Spleen (tissue), 11 donors: ENCODE data around the gene CMTM7. TPM values are rescaled to one million over a fixed set of nuclear protein-coding genes. Genes with fewer than 3 reads are reported as not detected.

Experiments used
- DNase-seq: peaks from one replicate; pipeline ENCODE4 v3.0.0-alpha.2; 2020
- H3K27ac ChIP-seq, 8 donors: fragments of 200-600 bp; sonication (generic) in 7 of 8; 1 replicate in 4 of 8; 2 replicates in 4 of 8; pipeline versions ENCODE4 v1.5.0 to v1.8.0; 2016 to 2021; ENCODE audit warnings: inconsistent platforms in 4 of 8, mild to moderate bottlenecking in 4 of 8, moderate library complexity in 1 of 8
- H3K27me3 ChIP-seq, 7 donors: fragments of 200-600 bp; sonication (generic) in 6 of 7; replicated peaks in 1 of 7; 1 replicate in 4 of 7; 2 replicates in 3 of 7; pipeline versions ENCODE4 v1.5.0 to v1.8.0; 2016 to 2021; ENCODE audit warnings: inconsistent platforms in 3 of 7, mild to moderate bottlenecking in 1 of 7
- H3K36me3 ChIP-seq, 6 donors: fragments of 200-600 bp; sonication (generic) in 5 of 6; 1 replicate in 4 of 6; 2 replicates in 2 of 6; pipeline versions ENCODE4 v1.5.0 to v1.8.0; 2016 to 2021; ENCODE audit warnings: inconsistent platforms in 2 of 6
- H3K4me1 ChIP-seq, 6 donors: fragments of 200-600 bp; sonication (generic) in 5 of 6; 1 replicate in 3 of 6; 2 replicates in 3 of 6; pipeline versions ENCODE4 v1.5.0 to v1.8.0; 2016 to 2021; ENCODE audit warnings: inconsistent platforms in 3 of 6
- H3K4me3 ChIP-seq, 8 donors: fragments of 200-600 bp; sonication (generic) in 7 of 8; 1 replicate in 4 of 8; 2 replicates in 4 of 8; pipeline versions ENCODE4 v1.5.0 to v1.8.0; 2016 to 2021; ENCODE audit warnings: inconsistent platforms in 4 of 8, mild to moderate bottlenecking in 4 of 8, moderate library complexity in 2 of 8
- H3K9me3 ChIP-seq, 8 donors: fragments of 200-600 bp; sonication (generic) in 7 of 8; 1 replicate in 4 of 8; 2 replicates in 4 of 8; pipeline versions ENCODE4 v1.5.0 to v1.8.0; 2016 to 2021; ENCODE audit warnings: inconsistent platforms in 4 of 8
- POLR2A ChIP-seq, 3 donors: fragments of 450-650 bp; IDR thresholded peaks; one replicate each; pipeline ENCODE4 v1.5.1; 2017; ENCODE audit warnings: antibody characterized with exemption in 3 of 3, mild to moderate bottlenecking in 1 of 3
- POLR2AphosphoS5 ChIP-seq, 3 donors: sonication (generic); formaldehyde crosslinking; IDR thresholded peaks; one replicate each; pipeline ENCODE4 v1.5.1; 2017; ENCODE audit warnings: antibody characterized with exemption in 3 of 3
- WGBS, 5 donors: extraction: QIAGEN DNeasy Blood & Tissue Kit in 3 of 5; methylation state at CpG; one replicate each; pipeline versions ENCODE4 v1.1.5 to v1.1.7; 2013 to 2018; 5-methylcytosine and 5-hydroxymethylcytosine counted together
- intact Hi-C: fragments of 100-400 bp; cut with DNase I; formaldehyde crosslinking; loops from one replicate; pipeline ENCODE4 v1.15.0; 2023; ENCODE audit warnings: low total_unique reads
- polyA plus RNA-seq, 3 donors: library from polyadenylated mRNA; stranded (reverse); fragments of 200-250 nt; gene quantifications; one replicate each; pipeline ENCODE4 v1.2.1, GENCODE V29; 2013
- total RNA-seq, 7 donors: library from RNA; depleted of rRNA in 3 of 7; stranded (reverse); fragments of >200 nt in 3 of 7; fragmentation: NEBNext Ultra II Directional in 4 of 7; extraction: Animal tissue kit (Norgen Biotek cat#: 25700) in 4 of 7; gene quantifications; one replicate each; pipeline versions ENCODE4 v1.1.0 to v1.2.1, GENCODE V29; 2016 to 2021
- TF ChIP-seq, protein P1 (sequence below), 11 experiments: fragments of 200-600 bp in 7 of 11; fragments of 450-650 bp in 4 of 11; sonication (generic) in 4 of 11; IDR thresholded peaks in 8 of 11; conservative IDR thresholded peaks in 3 of 11; 1 replicate in 7 of 11; 2 replicates in 4 of 11; pipeline versions ENCODE4 v1.4.0 to v1.8.0; 2016 to 2021; ENCODE audit warnings: antibody characterized with exemption in 11 of 11, inconsistent platforms in 4 of 11, mild to moderate bottlenecking in 1 of 11
- donor health status: healthy with polysubstance abuse.
- donor health status: DM: no; HTN: no; CAD: no; lungs with moderate emphysema.
- donor health status: DM: no; HTN: no; CAD: no.
- donor health status: Bipolar disorder and iron deficiency.
- donor health status: healthy.
- donor health status: DM: no; HTN: no; CAD: no.
- donor health status: DM: yes; HTN: yes; CAD: no.

The CMTM7 gene
- total and polyA plus RNA-seq, 10 donors, result 27.6 to 92.0 (median 47.5) TPM

DNA sequence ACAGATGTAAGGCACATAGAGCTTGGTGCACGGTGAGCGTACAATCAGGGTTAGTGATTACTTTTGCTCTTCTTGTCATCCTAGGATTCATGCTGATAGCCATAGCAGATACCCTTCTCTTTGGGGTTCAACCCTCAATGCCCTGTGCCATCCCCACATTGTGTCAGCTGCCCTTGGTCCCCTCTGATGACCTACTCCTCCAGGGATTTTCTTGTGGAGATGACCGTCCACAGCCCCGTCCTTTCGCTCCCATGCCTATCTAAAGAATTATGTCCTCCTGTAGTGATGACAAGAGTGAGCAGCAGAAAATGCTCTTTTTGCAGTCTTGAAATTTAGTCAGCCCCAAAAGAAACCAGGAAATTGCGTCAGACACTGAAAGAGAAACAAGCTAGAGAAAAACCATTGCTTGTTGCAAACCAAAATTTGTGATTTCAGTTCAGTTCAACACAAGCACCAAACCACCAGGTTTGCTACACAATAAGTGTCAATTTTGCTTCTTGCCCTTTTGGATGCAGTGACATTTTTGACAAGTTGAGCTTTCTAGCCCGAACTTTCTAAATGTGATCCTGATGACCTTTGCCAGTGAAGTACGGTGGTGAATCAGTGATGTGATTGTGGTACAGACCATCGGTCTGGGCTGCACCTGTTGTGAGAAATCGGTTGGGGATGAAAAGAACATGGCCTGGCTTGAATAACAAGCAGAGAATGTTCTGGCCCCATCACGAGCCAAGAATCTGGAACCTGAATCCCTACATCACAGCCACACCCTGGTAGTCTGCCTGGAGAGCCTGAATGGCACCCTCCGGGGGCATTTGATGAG lies 41.3 kb downstream of the CMTM7 start:
- Histone ChIP-seq H3K27me3 (no peaks in the 10 kb centered on the region), H3K4me3 (peak overlapping the region in 1 of 8 donors; percentile 42), H3K27ac (peak overlapping the region; percentile 67 to 93 (median 80)), H3K4me1 (peaks cover 28 to 100% (median 77%) of the 10 kb centered on the region in 6 donors), H3K36me3 (no peaks in the 10 kb centered on the region), H3K9me3 (no peaks in the 10 kb centered on the region)
- peak in 1 of 3 donors; percentile 37 for TF ChIP-seq POLR2AphosphoS5 (IDR thresholded peaks at IDR 0.05)
- TF ChIP-seq POLR2A (IDR thresholded peaks at IDR 0.05), result no peak
- TF ChIP-seq, protein P1, sequence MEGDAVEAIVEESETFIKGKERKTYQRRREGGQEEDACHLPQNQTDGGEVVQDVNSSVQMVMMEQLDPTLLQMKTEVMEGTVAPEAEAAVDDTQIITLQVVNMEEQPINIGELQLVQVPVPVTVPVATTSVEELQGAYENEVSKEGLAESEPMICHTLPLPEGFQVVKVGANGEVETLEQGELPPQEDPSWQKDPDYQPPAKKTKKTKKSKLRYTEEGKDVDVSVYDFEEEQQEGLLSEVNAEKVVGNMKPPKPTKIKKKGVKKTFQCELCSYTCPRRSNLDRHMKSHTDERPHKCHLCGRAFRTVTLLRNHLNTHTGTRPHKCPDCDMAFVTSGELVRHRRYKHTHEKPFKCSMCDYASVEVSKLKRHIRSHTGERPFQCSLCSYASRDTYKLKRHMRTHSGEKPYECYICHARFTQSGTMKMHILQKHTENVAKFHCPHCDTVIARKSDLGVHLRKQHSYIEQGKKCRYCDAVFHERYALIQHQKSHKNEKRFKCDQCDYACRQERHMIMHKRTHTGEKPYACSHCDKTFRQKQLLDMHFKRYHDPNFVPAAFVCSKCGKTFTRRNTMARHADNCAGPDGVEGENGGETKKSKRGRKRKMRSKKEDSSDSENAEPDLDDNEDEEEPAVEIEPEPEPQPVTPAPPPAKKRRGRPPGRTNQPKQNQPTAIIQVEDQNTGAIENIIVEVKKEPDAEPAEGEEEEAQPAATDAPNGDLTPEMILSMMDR (IDR thresholded peaks at IDR 0.05 in 8 of 11, conservative IDR thresholded peaks at IDR 0.05 in 3 of 11), result no peak
- no peak for DNase-seq
- intact Hi-C loops, result no loop called here
- WGBS, 5 donors, result 58 to 68% (median 60%) methylated on average over 12 of the region's 12 CpGs

DNA sequence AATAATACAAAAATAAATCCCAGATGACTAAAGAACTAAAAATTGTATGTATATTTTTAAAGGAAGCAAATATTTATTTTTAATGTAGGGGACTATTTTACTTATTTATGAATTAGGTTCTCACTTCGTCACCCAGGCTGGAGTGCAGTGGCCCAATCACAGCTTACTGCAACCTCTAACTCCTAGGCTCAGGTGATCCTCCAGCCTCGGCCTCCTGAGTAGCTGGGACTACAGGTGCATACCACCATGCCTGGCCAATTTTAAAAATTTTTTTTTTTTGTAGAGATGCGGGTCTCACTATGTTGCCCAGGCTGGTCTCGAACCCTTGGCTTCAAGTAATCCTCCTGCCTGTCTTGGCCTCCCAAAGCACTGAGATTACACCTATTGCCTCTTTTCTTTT lies 42.6 kb downstream of the CMTM7 start:
- Histone ChIP-seq H3K4me3 (no peak overlapping the region), H3K27ac (peak overlapping the region in 3 of 8 donors; percentile 81 to 93 (median 84)), H3K4me1 (peaks cover 21 to 100% (median 77%) of the 10 kb centered on the region in 6 donors), H3K9me3 (no peaks in the 10 kb centered on the region), H3K36me3 (no peaks in the 10 kb centered on the region), H3K27me3 (no peaks in the 10 kb centered on the region)
- TF ChIP-seq POLR2A (IDR thresholded peaks at IDR 0.05), result no peak
- no peak for DNase-seq
- intact Hi-C loops, result no loop called here
- WGBS, 5 donors, result 93 to 100% (median 97%) methylated on average over 4 of the region's 4 CpGs

DNA sequence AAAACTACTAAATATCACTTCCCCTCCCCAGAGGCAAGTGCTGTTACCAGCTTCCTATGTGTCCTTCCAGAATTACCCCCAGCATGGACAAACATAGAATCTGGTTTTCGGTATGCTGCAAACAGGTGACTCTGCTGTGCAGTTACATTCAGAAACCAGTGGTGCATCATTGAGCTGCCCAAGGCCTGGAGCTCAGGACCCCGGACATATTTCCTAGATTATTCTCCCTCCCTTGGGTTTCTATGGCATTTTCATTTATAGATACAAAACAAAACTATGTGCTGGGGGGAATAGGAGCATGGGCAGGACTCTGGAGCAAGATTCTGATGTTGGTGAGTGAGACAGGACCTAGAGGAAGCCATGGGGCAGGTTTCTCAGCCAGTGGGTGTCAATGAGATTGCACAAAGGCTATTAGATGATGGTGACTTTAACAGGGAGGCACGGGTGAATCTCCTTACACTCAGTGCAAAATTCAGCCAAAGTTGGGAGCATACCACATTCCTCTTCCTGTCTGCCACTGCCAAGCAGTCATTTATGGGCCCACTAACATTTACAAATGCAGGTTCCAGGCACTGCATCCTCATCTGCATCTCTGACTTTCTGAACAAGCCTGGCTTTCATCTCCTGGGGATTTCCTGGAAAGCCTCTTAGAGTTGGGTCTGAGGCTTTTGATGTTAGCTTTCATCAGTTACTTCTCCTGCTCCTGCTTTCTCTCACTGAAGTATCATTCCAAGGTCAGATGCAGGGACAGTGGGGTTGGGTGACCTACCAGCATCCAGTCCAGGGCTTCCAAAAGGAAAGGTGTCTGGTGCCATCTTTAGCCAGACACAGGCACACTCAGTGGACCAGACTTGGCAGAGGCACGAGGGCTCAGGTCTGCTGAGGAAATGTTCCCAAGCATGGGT lies 44.5 kb downstream of the CMTM7 start:
- no peak overlapping the region for H3K4me3 ChIP-seq
- no peaks in the 10 kb centered on the region for H3K9me3 ChIP-seq
- TF ChIP-seq POLR2AphosphoS5 (IDR thresholded peaks at IDR 0.05), result no peak
- TF ChIP-seq, protein P1 (IDR thresholded peaks at IDR 0.05 in 8 of 11, conservative IDR thresholded peaks at IDR 0.05 in 3 of 11), result no peak
- no peaks in the 10 kb centered on the region for H3K36me3 ChIP-seq
- intact Hi-C loops, result no loop called here
- H3K4me1 ChIP-seq, result peaks cover 24 to 100% (median 83%) of the 10 kb centered on the region in 6 donors
- H3K27ac ChIP-seq, result peak overlapping the region in 4 of 8 donors; percentile 7 to 68 (median 38)
- no peaks in the 10 kb centered on the region for H3K27me3 ChIP-seq
- no peak for DNase-seq
- WGBS, 5 donors, result 66 to 72% (median 71%) methylated on average over 4 of the region's 4 CpGs

- no peaks in the 10 kb centered on the region for H3K9me3 ChIP-seq
- TF ChIP-seq POLR2A (IDR thresholded peaks at IDR 0.05) (no peak), POLR2AphosphoS5 (IDR thresholded peaks at IDR 0.05) (no peak)
- TF ChIP-seq, protein P1 (IDR thresholded peaks at IDR 0.05 in 8 of 11, conservative IDR thresholded peaks at IDR 0.05 in 3 of 11), result no peak
- WGBS, 5 donors, result 73 to 84% (median 74%) methylated on average over 4 of the region's 4 CpGs
- peaks cover 0 to 3% (median 1%) of the 10 kb centered on the region in 6 donors for H3K36me3 ChIP-seq
- peaks cover 28 to 100% (median 83%) of the 10 kb centered on the region in 6 donors for H3K4me1 ChIP-seq
- peak overlapping the region in 4 of 8 donors; percentile 7 to 68 (median 38) for H3K27ac ChIP-seq
- no peak for DNase-seq
- intact Hi-C loops, result no loop called here
- no peak overlapping the region for H3K4me3 ChIP-seq
- no peaks in the 10 kb centered on the region for H3K27me3 ChIP-seq
These were observed 45.1 kb downstream of the CMTM7 start for GRCh38 chr3:32436816-32437189.
